OCI-LY1 (cell line): ENCODE data around the gene FAM234B.

Experiments
- CTCF ChIP-seq: fragments of 200-600 bp; sonication (generic), shearing (Covaris generic); IDR thresholded peaks from 2 replicates; pipeline ENCODE4 v1.5.1; 2017; ENCODE audit warnings: mild to moderate bottlenecking, antibody characterized with exemption, low read length, moderate library complexity, mixed read lengths
- EZH2 ChIP-seq: fragments of 200-600 bp; sonication (generic), shearing (Covaris generic); IDR thresholded peaks from 2 replicates; pipeline ENCODE4 v1.8.0; 2017; ENCODE audit warnings: borderline replicate concordance, mixed run types, mild to moderate bottlenecking, antibody characterized with exemption, low read length, moderate library complexity, mixed read lengths

- no peak for TF ChIP-seq CTCF
- TF ChIP-seq EZH2 = no peak
Measured at GRCh38 chr12:13067322-13067721, 23.1 kb downstream of the FAM234B start.
